ENCODE measurements around the gene RIPK3.

RIPK3 gene

GRCh38 chr14:24368562-24369252, 28.9 kb upstream of the RIPK3 start:
- peak overlapping the region; percentile 85 for H3K4me3 ChIP-seq (ENCODE audit: low read length)
- H3K9me3 ChIP-seq (replicated peaks; ENCODE audit: low read length) = no peaks in the 10 kb centered on the region
- peaks cover 36% of the 10 kb centered on the region for H3K4me1 ChIP-seq (ENCODE audit: control insufficient read depth, insufficient read depth, low read length)
- H3K9ac ChIP-seq (ENCODE audit: low read depth, low read length) = peak overlapping the region; percentile 94
- H3K36me3 ChIP-seq (ENCODE audit: insufficient read depth, low read length) = peaks cover 5% of the 10 kb centered on the region
- H3K4me2 ChIP-seq (ENCODE audit: low read length) = peak overlapping the region; percentile 90
- H3K27me3 ChIP-seq (ENCODE audit: control insufficient read depth, insufficient read depth, low read length) = no peaks in the 10 kb centered on the region

GRCh38 chr14:24368212-24368561, 28.4 kb upstream of the RIPK3 start:
- Histone ChIP-seq H3K9ac (ENCODE audit: low read depth, low read length) (peak overlapping the region; percentile 94), H3K4me3 (ENCODE audit: low read length) (peak overlapping the region; percentile 85), H3K4me1 (ENCODE audit: control insufficient read depth, insufficient read depth, low read length) (peaks cover 36% of the 10 kb centered on the region)

GRCh38 chr14:24367514-24368211, 27.9 kb upstream of the RIPK3 start, which contains the start of gene NFATC4:
Gene NFATC4 (plus strand): TSS chr14:24368184. CDS start chr14:24368341, 157 bp downstream.
- Histone ChIP-seq H3K4me2 (ENCODE audit: low read length) (peak within 1 kb of the TSS; percentile 90), H3K9ac (ENCODE audit: low read depth, low read length) (peak within 1 kb of the TSS; percentile 94), H3K36me3 (ENCODE audit: insufficient read depth, low read length) (no peaks in the 10 kb centered on the region), H3K9me3 (replicated peaks; ENCODE audit: low read length) (no peaks in the 10 kb centered on the region), H3K4me3 (ENCODE audit: low read length) (peak within 1 kb of the TSS; percentile 85), H3K4me1 (ENCODE audit: control insufficient read depth, insufficient read depth, low read length) (peaks cover 40% of the 10 kb centered on the region), H3K27me3 (ENCODE audit: control insufficient read depth, insufficient read depth, low read length) (no peaks in the 10 kb centered on the region)

More at GRCh38 chr14:24368212-24368561, 28.4 kb upstream of the RIPK3 start:
- H3K27me3 ChIP-seq (ENCODE audit: control insufficient read depth, insufficient read depth, low read length) = no peaks in the 10 kb centered on the region
- peak overlapping the region; percentile 90 for H3K4me2 ChIP-seq (ENCODE audit: low read length)
- H3K36me3 ChIP-seq (ENCODE audit: insufficient read depth, low read length) = no peaks in the 10 kb centered on the region
- H3K9me3 ChIP-seq (replicated peaks; ENCODE audit: low read length) = no peaks in the 10 kb centered on the region

GRCh38 chr14:24366721-24367513, 27.1 kb upstream of the RIPK3 start:
- Histone ChIP-seq H3K9ac (ENCODE audit: low read depth, low read length) (peak overlapping the region; percentile 86), H3K27me3 (ENCODE audit: control insufficient read depth, insufficient read depth, low read length) (no peaks in the 10 kb centered on the region), H3K4me1 (ENCODE audit: control insufficient read depth, insufficient read depth, low read length) (peaks cover 47% of the 10 kb centered on the region), H3K4me2 (ENCODE audit: low read length) (peak overlapping the region; percentile 84), H3K4me3 (ENCODE audit: low read length) (peak overlapping the region; percentile 72), H3K36me3 (ENCODE audit: insufficient read depth, low read length) (no peaks in the 10 kb centered on the region), H3K9me3 (replicated peaks; ENCODE audit: low read length) (no peaks in the 10 kb centered on the region)

GRCh38 chr14:24366413-24366720, 26.6 kb upstream of the RIPK3 start:
- Histone ChIP-seq H3K9ac (ENCODE audit: low read depth, low read length) (peak overlapping the region; percentile 86), H3K27me3 (ENCODE audit: control insufficient read depth, insufficient read depth, low read length) (no peaks in the 10 kb centered on the region), H3K36me3 (ENCODE audit: insufficient read depth, low read length) (no peaks in the 10 kb centered on the region), H3K4me2 (ENCODE audit: low read length) (peak overlapping the region; percentile 84), H3K4me3 (ENCODE audit: low read length) (peak overlapping the region; percentile 72), H3K9me3 (replicated peaks; ENCODE audit: low read length) (no peaks in the 10 kb centered on the region), H3K4me1 (ENCODE audit: control insufficient read depth, insufficient read depth, low read length) (peaks cover 52% of the 10 kb centered on the region)

- Histone ChIP-seq H3K36me3 (ENCODE audit: insufficient read depth, low read length) (no peaks in the 10 kb centered on the region), H3K4me2 (ENCODE audit: low read length) (peak overlapping the region; percentile 84), H3K9me3 (replicated peaks; ENCODE audit: low read length) (no peaks in the 10 kb centered on the region), H3K9ac (ENCODE audit: low read depth, low read length) (peak overlapping the region; percentile 86), H3K27me3 (ENCODE audit: control insufficient read depth, insufficient read depth, low read length) (no peaks in the 10 kb centered on the region), H3K4me3 (ENCODE audit: low read length) (peak overlapping the region; percentile 72), H3K4me1 (ENCODE audit: control insufficient read depth, insufficient read depth, low read length) (peaks cover 55% of the 10 kb centered on the region)
Observed at GRCh38 chr14:24365600-24366412, 26.0 kb upstream of the RIPK3 start.

- Histone ChIP-seq H3K36me3 (ENCODE audit: insufficient read depth, low read length) (no peaks in the 10 kb centered on the region), H3K9ac (ENCODE audit: low read depth, low read length) (no peak overlapping the region), H3K4me1 (ENCODE audit: control insufficient read depth, insufficient read depth, low read length) (peaks cover 55% of the 10 kb centered on the region), H3K4me2 (ENCODE audit: low read length) (peak overlapping the region; percentile 84), H3K9me3 (replicated peaks; ENCODE audit: low read length) (no peaks in the 10 kb centered on the region), H3K27me3 (ENCODE audit: control insufficient read depth, insufficient read depth, low read length) (no peaks in the 10 kb centered on the region), H3K4me3 (ENCODE audit: low read length) (no peak overlapping the region)
Observed at GRCh38 chr14:24364841-24365240, 25.1 kb upstream of the RIPK3 start.

GRCh38 chr14:24363401-24363800, 23.6 kb upstream of the RIPK3 start:
- Histone ChIP-seq H3K9ac (ENCODE audit: low read depth, low read length) (no peak overlapping the region), H3K36me3 (ENCODE audit: insufficient read depth, low read length) (no peaks in the 10 kb centered on the region), H3K4me3 (ENCODE audit: low read length) (no peak overlapping the region), H3K9me3 (replicated peaks; ENCODE audit: low read length) (no peaks in the 10 kb centered on the region), H3K27me3 (ENCODE audit: control insufficient read depth, insufficient read depth, low read length) (no peaks in the 10 kb centered on the region), H3K4me2 (ENCODE audit: low read length) (no peak overlapping the region), H3K4me1 (ENCODE audit: control insufficient read depth, insufficient read depth, low read length) (peaks cover 49% of the 10 kb centered on the region)

GRCh38 chr14:24362241-24362960, 22.6 kb upstream of the RIPK3 start:
- Histone ChIP-seq H3K4me1 (ENCODE audit: control insufficient read depth, insufficient read depth, low read length) (peaks cover 45% of the 10 kb centered on the region), H3K4me3 (ENCODE audit: low read length) (no peak overlapping the region), H3K27me3 (ENCODE audit: control insufficient read depth, insufficient read depth, low read length) (no peaks in the 10 kb centered on the region), H3K9ac (ENCODE audit: low read depth, low read length) (peak overlapping the region; percentile 42), H3K4me2 (ENCODE audit: low read length) (peak overlapping the region; percentile 26), H3K36me3 (ENCODE audit: insufficient read depth, low read length) (no peaks in the 10 kb centered on the region), H3K9me3 (replicated peaks; ENCODE audit: low read length) (no peaks in the 10 kb centered on the region)

GRCh38 chr14:24361326-24361725, 21.5 kb upstream of the RIPK3 start:
- no peaks in the 10 kb centered on the region for H3K36me3 ChIP-seq (ENCODE audit: insufficient read depth, low read length)
- H3K4me3 ChIP-seq (ENCODE audit: low read length) = no peak overlapping the region
- no peak overlapping the region for H3K4me2 ChIP-seq (ENCODE audit: low read length)
- H3K4me1 ChIP-seq (ENCODE audit: control insufficient read depth, insufficient read depth, low read length) = peaks cover 35% of the 10 kb centered on the region
- H3K9me3 ChIP-seq (replicated peaks; ENCODE audit: low read length) = no peaks in the 10 kb centered on the region
- peak overlapping the region; percentile 24 for H3K9ac ChIP-seq (ENCODE audit: low read depth, low read length)
- H3K27me3 ChIP-seq (ENCODE audit: control insufficient read depth, insufficient read depth, low read length) = no peaks in the 10 kb centered on the region
